ENCODE results near the gene RAB3IL1. TPM values are rescaled to one million over a fixed set of nuclear protein-coding genes. Genes with fewer than 3 reads are reported as not detected.

Gene RAB3IL1
- total RNA-seq, 3 donors from 2014 or later, result 0.15 to 1.4 TPM; not detected in 1

- no peak overlapping the region for H3K4me3 Mint-ChIP-seq
- H3K36me3 Mint-ChIP-seq (ENCODE audit: insufficient read depth), result no peaks in the 10 kb centered on the region
- DNase-seq (no peak), ATAC-seq (no peak)
- peaks cover 5% of the 10 kb centered on the region for H3K27me3 Mint-ChIP-seq (ENCODE audit: low read depth)
- H3K9me3 Mint-ChIP-seq, result no peaks in the 10 kb centered on the region
- H3K4me1 Mint-ChIP-seq (ENCODE audit: low read depth), result peaks cover 2% of the 10 kb centered on the region
These were observed 48.0 kb downstream of the RAB3IL1 start for GRCh38 chr11:61869429-61869707.

DNA sequence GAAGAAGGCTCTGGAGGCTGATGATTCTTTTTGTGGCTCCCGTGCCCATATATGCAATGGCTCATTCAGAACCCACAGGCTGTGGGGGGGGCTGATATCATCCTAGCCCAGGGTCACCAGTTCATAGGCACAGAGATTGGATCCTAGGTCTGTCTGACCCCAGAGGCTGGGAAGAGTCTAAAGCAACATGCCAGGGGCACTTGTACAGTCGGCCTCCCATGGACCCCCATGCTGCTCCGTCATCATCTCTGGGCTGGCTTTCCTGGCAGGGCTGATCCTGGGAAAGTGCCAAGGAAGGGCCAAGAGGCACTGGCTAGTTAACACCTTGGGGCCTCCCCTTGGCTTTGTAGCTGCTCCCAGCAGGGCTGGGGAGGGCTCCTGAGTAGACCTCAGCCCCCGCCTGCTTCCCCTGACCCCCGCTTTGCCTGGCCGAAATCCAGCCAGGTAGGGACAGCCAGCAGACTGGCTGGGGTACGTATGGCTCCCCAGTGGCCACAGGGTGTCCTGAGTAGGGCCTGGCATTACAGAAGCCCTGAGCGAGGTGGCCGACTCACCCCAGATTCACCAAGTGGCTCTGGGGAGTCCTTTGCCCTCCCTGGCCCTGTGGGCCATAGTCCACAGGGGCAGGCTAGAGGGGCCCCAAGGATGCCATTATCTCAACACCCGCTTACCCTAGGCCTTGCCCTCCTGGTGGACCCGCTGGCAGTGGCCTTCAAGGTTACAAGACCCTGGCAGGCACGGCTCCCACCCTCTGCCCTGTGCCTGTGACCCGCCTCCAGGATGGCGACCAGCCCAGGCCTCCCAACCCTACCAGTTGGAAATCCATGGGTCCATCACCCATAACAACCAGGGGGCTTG, 48.6 kb downstream of the RAB3IL1 start:
- no peak for DNase-seq
- H3K4me1 Mint-ChIP-seq (ENCODE audit: low read depth), result peaks cover 2% of the 10 kb centered on the region
- H3K27me3 Mint-ChIP-seq (ENCODE audit: low read depth), result peaks cover 5% of the 10 kb centered on the region
- H3K4me3 Mint-ChIP-seq, result no peak overlapping the region
- H3K36me3 Mint-ChIP-seq (ENCODE audit: insufficient read depth), result no peaks in the 10 kb centered on the region
- H3K9me3 Mint-ChIP-seq, result no peaks in the 10 kb centered on the region
- ATAC-seq, result no peak

DNA sequence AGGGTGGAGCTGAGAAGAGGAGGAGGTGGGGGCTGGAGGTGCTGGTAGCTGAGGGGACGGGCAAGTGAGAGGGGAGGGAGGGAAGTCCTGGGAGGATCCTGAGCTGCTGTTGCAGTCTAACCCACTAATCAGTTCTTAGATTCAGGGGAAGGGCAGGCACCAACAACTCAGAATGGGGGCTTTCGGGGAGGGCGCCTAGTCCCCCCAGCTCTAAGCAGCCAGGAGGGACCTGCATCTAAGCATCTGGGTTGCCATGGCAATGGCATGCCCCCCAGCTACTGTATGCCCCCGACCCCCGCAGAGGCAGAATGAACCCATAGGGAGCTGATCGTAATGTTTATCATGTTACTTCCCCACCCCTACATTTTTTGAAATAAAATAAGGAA, 50.4 kb downstream of the RAB3IL1 start:
- H3K4me1 Mint-ChIP-seq (ENCODE audit: low read depth), result peaks cover 2% of the 10 kb centered on the region
- H3K36me3 Mint-ChIP-seq (ENCODE audit: insufficient read depth), result no peaks in the 10 kb centered on the region
- ATAC-seq (no peak), DNase-seq (no peak)
- H3K27me3 Mint-ChIP-seq (ENCODE audit: low read depth), result peaks cover 5% of the 10 kb centered on the region
- H3K4me3 Mint-ChIP-seq, result no peak overlapping the region
- no peaks in the 10 kb centered on the region for H3K9me3 Mint-ChIP-seq

GRCh38 chr11:61866231-61866957, 51.0 kb downstream of the RAB3IL1 start:
- Mint-ChIP-seq H3K4me1 (ENCODE audit: low read depth) (peaks cover 2% of the 10 kb centered on the region), H3K9me3 (no peaks in the 10 kb centered on the region), H3K27me3 (ENCODE audit: low read depth) (peaks cover 5% of the 10 kb centered on the region), H3K36me3 (ENCODE audit: insufficient read depth) (no peaks in the 10 kb centered on the region), H3K4me3 (no peak overlapping the region)
- no peak for DNase-seq
- no peak for ATAC-seq

GRCh38 chr11:61864814-61865775, 52.3 kb downstream of the RAB3IL1 start:
- Mint-ChIP-seq H3K4me1 (ENCODE audit: low read depth) (no peaks in the 10 kb centered on the region), H3K36me3 (ENCODE audit: insufficient read depth) (no peaks in the 10 kb centered on the region), H3K4me3 (no peak overlapping the region), H3K27me3 (ENCODE audit: low read depth) (no peaks in the 10 kb centered on the region), H3K9me3 (no peaks in the 10 kb centered on the region)
- ATAC-seq (no peak), DNase-seq (no peak)

GRCh38 chr11:61863548-61864081, 53.8 kb downstream of the RAB3IL1 start:
- H3K36me3 Mint-ChIP-seq (ENCODE audit: insufficient read depth), result no peaks in the 10 kb centered on the region
- DNase-seq (no peak), ATAC-seq (no peak)
- H3K4me1 Mint-ChIP-seq (ENCODE audit: low read depth), result no peaks in the 10 kb centered on the region
- no peaks in the 10 kb centered on the region for H3K27me3 Mint-ChIP-seq (ENCODE audit: low read depth)
- H3K9me3 Mint-ChIP-seq, result no peaks in the 10 kb centered on the region
- no peak overlapping the region for H3K4me3 Mint-ChIP-seq

DNA sequence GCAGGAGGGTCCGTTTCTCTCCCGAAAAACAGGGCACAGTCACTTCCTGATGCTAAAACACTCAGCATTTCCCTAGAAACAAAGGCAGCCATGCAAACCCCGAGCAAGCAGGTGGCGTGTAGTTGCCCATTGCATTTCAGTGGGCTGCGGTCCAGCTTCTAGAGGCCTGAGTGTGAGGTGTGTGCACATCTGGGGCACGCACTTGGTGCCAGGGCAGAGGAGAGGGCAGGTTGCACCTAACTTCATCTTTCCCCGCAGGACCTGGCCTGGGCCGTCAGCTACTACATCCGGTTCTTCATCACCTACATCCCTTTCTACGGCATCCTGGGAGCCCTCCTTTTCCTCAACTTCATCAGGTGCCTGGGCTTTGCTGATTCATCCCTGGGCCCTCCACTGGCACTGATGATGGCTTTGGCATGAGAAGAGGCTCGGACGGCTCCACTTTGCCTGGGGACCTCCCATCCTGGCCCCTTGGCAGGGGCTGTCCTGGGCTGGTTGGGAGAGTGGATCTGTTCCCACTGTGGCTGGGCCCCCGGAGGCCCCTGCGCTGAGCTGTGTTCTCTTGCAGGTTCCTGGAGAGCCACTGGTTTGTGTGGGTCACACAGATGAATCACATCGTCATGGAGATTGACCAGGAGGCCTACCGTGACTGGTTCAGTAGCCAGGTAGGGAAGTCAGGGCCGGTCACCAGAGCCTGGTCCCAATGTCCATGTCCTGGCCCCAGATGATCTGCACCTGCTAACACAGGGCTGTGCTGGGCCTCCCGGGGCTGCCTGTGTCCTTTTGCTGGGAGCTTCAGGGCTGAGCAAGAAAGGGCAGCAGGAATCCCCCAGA, 54.4 kb downstream of the RAB3IL1 start:
- no peak for ATAC-seq
- DNase-seq, result no peak
- no peaks in the 10 kb centered on the region for H3K36me3 Mint-ChIP-seq (ENCODE audit: insufficient read depth)
- H3K4me1 Mint-ChIP-seq (ENCODE audit: low read depth), result no peaks in the 10 kb centered on the region
- no peak overlapping the region for H3K4me3 Mint-ChIP-seq
- no peaks in the 10 kb centered on the region for H3K9me3 Mint-ChIP-seq
- H3K27me3 Mint-ChIP-seq (ENCODE audit: low read depth), result no peaks in the 10 kb centered on the region

DNA sequence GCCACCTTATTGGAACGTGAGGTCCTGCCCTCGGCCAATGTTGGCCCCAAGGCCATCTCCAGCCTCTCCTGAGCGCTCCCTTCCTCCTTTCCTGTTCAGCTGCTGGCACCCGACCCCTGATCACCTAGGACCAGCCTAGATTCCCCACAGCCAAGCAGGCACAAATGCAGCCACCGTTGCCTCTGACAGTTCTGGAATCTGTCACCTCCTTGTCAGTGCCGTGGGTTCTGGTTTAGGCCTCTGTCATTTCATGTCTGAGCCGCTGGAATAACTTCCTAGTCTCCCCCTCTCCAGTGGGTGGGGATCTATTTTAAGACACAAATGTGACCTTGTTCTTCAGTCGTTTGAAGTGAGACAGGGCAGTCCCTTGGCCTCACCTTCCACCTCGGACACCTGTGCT, 55.7 kb downstream of the RAB3IL1 start:
- H3K4me3 Mint-ChIP-seq, result no peak overlapping the region
- no peaks in the 10 kb centered on the region for H3K9me3 Mint-ChIP-seq
- H3K36me3 Mint-ChIP-seq (ENCODE audit: insufficient read depth), result no peaks in the 10 kb centered on the region
- H3K27me3 Mint-ChIP-seq (ENCODE audit: low read depth), result no peaks in the 10 kb centered on the region
- H3K4me1 Mint-ChIP-seq (ENCODE audit: low read depth), result no peaks in the 10 kb centered on the region
- DNase-seq (no peak), ATAC-seq (no peak)

GRCh38 chr11:61860054-61860903, 57.1 kb downstream of the RAB3IL1 start:
- DNase-seq (no peak), ATAC-seq (no peak)
- Mint-ChIP-seq H3K4me1 (ENCODE audit: low read depth) (no peaks in the 10 kb centered on the region), H3K27me3 (ENCODE audit: low read depth) (no peaks in the 10 kb centered on the region), H3K36me3 (ENCODE audit: insufficient read depth) (no peaks in the 10 kb centered on the region), H3K9me3 (no peaks in the 10 kb centered on the region), H3K4me3 (no peak overlapping the region)

- DNase-seq (no peak), ATAC-seq (no peak)
- Mint-ChIP-seq H3K36me3 (ENCODE audit: insufficient read depth) (no peaks in the 10 kb centered on the region), H3K4me1 (ENCODE audit: low read depth) (no peaks in the 10 kb centered on the region), H3K9me3 (no peaks in the 10 kb centered on the region), H3K27me3 (ENCODE audit: low read depth) (no peaks in the 10 kb centered on the region), H3K4me3 (no peak overlapping the region)
These were observed 61.3 kb downstream of the RAB3IL1 start for GRCh38 chr11:61855939-61856680.

- Mint-ChIP-seq H3K4me3 (no peak overlapping the region), H3K27me3 (ENCODE audit: low read depth) (no peaks in the 10 kb centered on the region), H3K36me3 (ENCODE audit: insufficient read depth) (no peaks in the 10 kb centered on the region), H3K9me3 (no peaks in the 10 kb centered on the region), H3K4me1 (ENCODE audit: low read depth) (no peaks in the 10 kb centered on the region)
- DNase-seq, result no peak
- ATAC-seq, result no peak
These were observed 62.2 kb downstream of the RAB3IL1 start for GRCh38 chr11:61854966-61855714.

All from activated T-cell treated with anti-CD3 and anti-CD28 coated beads, Interleukin-2, amount 50 U/mL, for 4 hours (primary cell).